Fibroblast of lung (primary cell): ENCODE measurements around the gene ARL9. TPM values are rescaled to one million over a fixed set of nuclear protein-coding genes. Genes with fewer than 3 reads are reported as not detected.

Source experiments
- DNase-seq, 2 donors: peaks; one replicate each; pipeline versions ENCODE4 v3.0.0 to v3.0.0-alpha.2; 2010; ENCODE audit warnings: low read depth in 2 of 2
- H2AFZ ChIP-seq: 2 replicates; pipeline ENCODE4 v1.5.1; 2012; ENCODE audit warnings: low read length, control low read depth, inconsistent platforms
- H3K27ac ChIP-seq: 2 replicates; pipeline ENCODE4 v1.5.1; 2011; ENCODE audit warnings: low read length, control low read depth; ENCODE audit not compliant: insufficient read depth
- H3K27me3 ChIP-seq: 2 replicates; pipeline ENCODE4 v1.5.1; 2011; ENCODE audit warnings: mild to moderate bottlenecking, low read length; ENCODE audit not compliant: control insufficient read depth, insufficient read depth
- H3K36me3 ChIP-seq: 2 replicates; pipeline ENCODE4 v1.5.1; 2011; ENCODE audit warnings: low read length; ENCODE audit not compliant: control insufficient read depth, insufficient read depth
- H3K4me1 ChIP-seq: 2 replicates; pipeline ENCODE4 v1.5.1; 2011; ENCODE audit warnings: low read length; ENCODE audit not compliant: control insufficient read depth, insufficient read depth; ENCODE audit errors: extremely low read depth
- H3K4me2 ChIP-seq: 2 replicates; pipeline ENCODE4 v1.5.1; 2011; ENCODE audit warnings: low read length, control low read depth; ENCODE audit not compliant: insufficient read depth; ENCODE audit errors: extremely low read depth
- H3K4me3 ChIP-seq, 4 experiments: fragments of 200-600 bp in 1 of 4; sonication (generic) in 1 of 4; replicated peaks in 1 of 4; 2 replicates each; pipeline ENCODE4 v1.5.1; 2011 to 2016; ENCODE audit warnings: low read length in 4 of 4, low read depth in 3 of 4, mild to moderate bottlenecking in 3 of 4, control low read depth in 2 of 4, inconsistent platforms in 1 of 4, mixed read lengths in 1 of 4; ENCODE audit not compliant: insufficient read depth in 1 of 4; ENCODE audit errors: control extremely low read depth in 1 of 4
- H3K79me2 ChIP-seq: 2 replicates; pipeline ENCODE4 v1.5.1; 2012; ENCODE audit warnings: mild to moderate bottlenecking, low read length, inconsistent platforms; ENCODE audit not compliant: control insufficient read depth, insufficient read depth
- H3K9ac ChIP-seq: 2 replicates; pipeline ENCODE4 v1.5.1; 2011; ENCODE audit warnings: mild to moderate bottlenecking, low read length, control low read depth; ENCODE audit not compliant: insufficient read depth
- H3K9me3 ChIP-seq: 2 replicates; pipeline ENCODE4 v1.5.1; 2012; ENCODE audit warnings: low read depth, low read length; ENCODE audit not compliant: control insufficient read depth, insufficient read depth
- H4K20me1 ChIP-seq: 2 replicates; pipeline ENCODE4 v1.5.1; 2011; ENCODE audit warnings: low read length; ENCODE audit not compliant: control insufficient read depth, insufficient read depth; ENCODE audit errors: extremely low read depth
- CTCF ChIP-seq, 2 donors: IDR thresholded peaks in 1 of 2; conservative IDR thresholded peaks in 1 of 2; 1 replicate in 1 of 2; 2 replicates in 1 of 2; pipeline ENCODE4 v1.5.1; 2011 to 2012; ENCODE audit warnings: low read length in 2 of 2, control low read depth in 1 of 2, inconsistent platforms in 1 of 2, low read depth in 1 of 2, mild to moderate bottlenecking in 1 of 2
- EZH2 ChIP-seq: IDR thresholded peaks from 2 replicates; pipeline ENCODE4 v1.5.1; 2012; ENCODE audit warnings: low read length, control low read depth, mild to moderate bottlenecking; ENCODE audit errors: missing control alignments
- polyA minus RNA-seq: library from RNA; depleted of rRNA, polyadenylated mRNA; stranded (reverse); fragments of >200 nt; gene quantifications from 2 replicates; pipeline ENCODE4 v1.2.3, GENCODE V29; 2011; ENCODE audit warnings: low replicate concordance
- polyA plus RNA-seq, 2 donors: library from polyadenylated mRNA; depleted of rRNA in 1 of 2; stranded (reverse) in 1 of 2; unstranded in 1 of 2; fragments of >200 nt; gene quantifications; 2 replicates each; pipeline ENCODE4 v1.2.1, GENCODE V29; 2011 to 2012; ENCODE audit warnings: missing spikeins in 1 of 2
- total RNA-seq: library from RNA; depleted of rRNA; stranded (reverse); fragments of >200 nt; gene quantifications from 2 replicates; pipeline ENCODE4 v1.2.1, GENCODE V29; 2014

The ARL9 gene
- total RNA-seq, result 0.26 and 0.83 TPM in 2 replicates
- polyA plus RNA-seq, result 0.62 and 1.1 TPM in 2 replicates
- 0.57 and 1.3 TPM in 2 replicates for polyA plus RNA-seq (2012)
- 2.2 TPM in 1 of 2 replicates, not detected in the other for polyA minus RNA-seq

- peak; percentile 50 to 63 for DNase-seq
- H3K9ac ChIP-seq, result peak within 1 kb of the TSS; percentile 65
- no peaks in the 10 kb centered on the region for H3K27me3 ChIP-seq
- H2AFZ ChIP-seq, result peak within 1 kb of the TSS; percentile 85
- peak within 1 kb of the TSS; percentile 73 for H3K4me2 ChIP-seq
- H3K4me1 ChIP-seq, result peaks cover 2% of the 10 kb centered on the region
- no peaks in the 10 kb centered on the region for H3K9me3 ChIP-seq
- no peaks in the 10 kb centered on the region for H4K20me1 ChIP-seq
- H3K4me3 ChIP-seq, result peak within 1 kb of the TSS; percentile 70 to 83 (median 77)
- H3K79me2 ChIP-seq, result no peaks in the 10 kb centered on the region
- TF ChIP-seq EZH2 (no peak), CTCF (conservative IDR thresholded peaks at IDR 0.05 in 1 of 2, IDR thresholded peaks at IDR 0.05 in 1 of 2; ENCODE audit: low read depth in 1 of 2, low read length in 2 of 2) (no peak)
- H3K36me3 ChIP-seq, result no peaks in the 10 kb centered on the region
- peak within 1 kb of the TSS; percentile 57 for H3K27ac ChIP-seq
Observed at GRCh38 chr4:56505269-56506130, at the start of gene ARL9. ARL9 (plus strand) TSS chr4:56505791; CDS start chr4:56505863, 72 bp downstream.

- Histone ChIP-seq H3K27ac (no peak overlapping the region), H3K9ac (no peak overlapping the region), H3K4me1 (no peaks in the 10 kb centered on the region), H3K36me3 (peaks cover under 1% of the 10 kb centered on the region), H3K79me2 (peaks cover 10% of the 10 kb centered on the region), H2AFZ (no peak overlapping the region), H3K4me2 (no peak overlapping the region), H4K20me1 (no peaks in the 10 kb centered on the region), H3K9me3 (no peaks in the 10 kb centered on the region), H3K4me3 (no peak overlapping the region), H3K27me3 (no peaks in the 10 kb centered on the region)
- TF ChIP-seq CTCF (conservative IDR thresholded peaks at IDR 0.05 in 1 of 2, IDR thresholded peaks at IDR 0.05 in 1 of 2; ENCODE audit: low read depth in 1 of 2, low read length in 2 of 2), result no peak
- DNase-seq, result no peak
Observed at GRCh38 chr4:56460085-56460484, 45.5 kb upstream of the ARL9 start.

- Histone ChIP-seq H3K36me3 (no peaks in the 10 kb centered on the region), H3K79me2 (peaks cover 26% of the 10 kb centered on the region), H3K27ac (no peak overlapping the region)
Observed at GRCh38 chr4:56462157-56462556, 43.4 kb upstream of the ARL9 start.

More at GRCh38 chr4:56462157-56462556, 43.4 kb upstream of the ARL9 start:
- Histone ChIP-seq H3K9me3 (no peaks in the 10 kb centered on the region), H3K27me3 (no peaks in the 10 kb centered on the region), H3K9ac (no peak overlapping the region), H3K4me3 (no peak overlapping the region), H3K4me1 (no peaks in the 10 kb centered on the region), H4K20me1 (no peaks in the 10 kb centered on the region), H2AFZ (no peak overlapping the region), H3K4me2 (no peak overlapping the region)
- TF ChIP-seq CTCF (conservative IDR thresholded peaks at IDR 0.05 in 1 of 2, IDR thresholded peaks at IDR 0.05 in 1 of 2; ENCODE audit: low read depth in 1 of 2, low read length in 2 of 2), result no peak
- no peak for TF ChIP-seq EZH2
- no peak for DNase-seq
